Mesenchymal stem cell (in vitro differentiated cells and primary cell): Measurements from ENCODE around the gene CTU2.

Experiments
- DNase-seq: peaks from one replicate; pipeline ENCODE4 v3.0.0-alpha.2; 2013
- H2AFZ ChIP-seq: one replicate; pipeline ENCODE4 v1.6.1; 2013; ENCODE audit warnings: low read depth, mild to moderate bottlenecking, control low read depth, inconsistent platforms, low read length, moderate library complexity
- H2AK5ac ChIP-seq: 2 replicates; pipeline ENCODE4 v1.6.1; 2013; ENCODE audit warnings: low read length, moderate library complexity, mild to moderate bottlenecking, inconsistent platforms; ENCODE audit not compliant: severe bottlenecking
- H2BK120ac ChIP-seq: one replicate; pipeline ENCODE4 v1.6.1; 2013; ENCODE audit warnings: low read depth, mild to moderate bottlenecking, inconsistent platforms, low read length, moderate library complexity
- H2BK12ac ChIP-seq, 2 experiments: one replicate each; pipeline ENCODE4 v1.6.1; 2013; ENCODE audit warnings: inconsistent platforms in 2 of 2, low read length in 2 of 2, mild to moderate bottlenecking in 2 of 2, moderate library complexity in 2 of 2, control low read depth in 1 of 2
- H2BK15ac ChIP-seq: one replicate; pipeline ENCODE4 v1.6.1; 2013; ENCODE audit warnings: mild to moderate bottlenecking, low read depth, inconsistent platforms; ENCODE audit not compliant: poor library complexity, severe bottlenecking
- H2BK5ac ChIP-seq: 2 replicates; pipeline ENCODE4 v1.6.1; 2013; ENCODE audit warnings: low read depth, mild to moderate bottlenecking, low read length, control low read depth, inconsistent platforms; ENCODE audit not compliant: poor library complexity, severe bottlenecking
- H3K14ac ChIP-seq, 2 experiments: one replicate each; pipeline ENCODE4 v1.6.1; 2013; ENCODE audit warnings: inconsistent platforms in 2 of 2, low read length in 2 of 2, control low read depth in 1 of 2, mild to moderate bottlenecking in 1 of 2, moderate library complexity in 1 of 2
- H3K18ac ChIP-seq, 2 experiments: one replicate each; pipeline ENCODE4 v1.6.1; 2013; ENCODE audit warnings: inconsistent platforms in 2 of 2, low read length in 2 of 2, control low read depth in 1 of 2, low read depth in 1 of 2, mild to moderate bottlenecking in 1 of 2
- H3K23ac ChIP-seq, 2 experiments: one replicate each; pipeline ENCODE4 v1.6.1; 2013; ENCODE audit warnings: inconsistent platforms in 2 of 2, low read length in 2 of 2, mild to moderate bottlenecking in 2 of 2, moderate library complexity in 2 of 2, control low read depth in 1 of 2
- H3K27ac ChIP-seq: 2 replicates; pipeline ENCODE4 v1.5.1; 2013; ENCODE audit warnings: mild to moderate bottlenecking, moderate library complexity, low read length, control low read depth, inconsistent platforms; ENCODE audit not compliant: poor library complexity, severe bottlenecking
- H3K27me3 ChIP-seq, 2 experiments: 2 replicates each; pipeline versions ENCODE4 v1.6.1 to v1.7.0; 2013; ENCODE audit warnings: low read length in 2 of 2, mild to moderate bottlenecking in 2 of 2, moderate library complexity in 2 of 2, control low read depth in 1 of 2, inconsistent platforms in 1 of 2; ENCODE audit not compliant: control insufficient read depth in 1 of 2, insufficient read depth in 1 of 2
- H3K36me3 ChIP-seq, 2 experiments: 2 replicates each; pipeline versions ENCODE4 v1.6.1 to v1.7.0; 2013; ENCODE audit warnings: low read length in 2 of 2, control low read depth in 1 of 2, inconsistent platforms in 1 of 2, low read depth in 1 of 2, mild to moderate bottlenecking in 1 of 2; ENCODE audit not compliant: insufficient read depth in 2 of 2, control insufficient read depth in 1 of 2
- H3K4ac ChIP-seq, 2 experiments: one replicate each; pipeline ENCODE4 v1.6.1; 2013; ENCODE audit warnings: inconsistent platforms in 2 of 2, low read length in 2 of 2, mild to moderate bottlenecking in 2 of 2, moderate library complexity in 2 of 2, control low read depth in 1 of 2, low read depth in 1 of 2
- H3K4me1 ChIP-seq: 2 replicates; pipeline ENCODE4 v1.6.1; 2013; ENCODE audit warnings: low read depth, low read length, control low read depth; ENCODE audit not compliant: control insufficient read depth, insufficient read depth
- H3K4me2 ChIP-seq: 2 replicates; pipeline ENCODE4 v1.6.1; 2013; ENCODE audit warnings: low read length, mild to moderate bottlenecking, inconsistent platforms; ENCODE audit not compliant: poor library complexity, severe bottlenecking
- H3K4me3 ChIP-seq, 2 experiments: 2 replicates each; pipeline versions ENCODE4 v1.5.1 to v1.7.0; 2013; ENCODE audit warnings: low read length in 2 of 2, mild to moderate bottlenecking in 2 of 2, control low read depth in 1 of 2, low read depth in 1 of 2; ENCODE audit not compliant: insufficient read depth in 1 of 2
- H3K79me1 ChIP-seq: replicated peaks from 2 replicates; pipeline ENCODE4 v1.6.1; 2013; ENCODE audit warnings: mild to moderate bottlenecking, control low read depth, low read length, inconsistent platforms; ENCODE audit not compliant: poor library complexity, severe bottlenecking
- H3K9ac ChIP-seq: 2 replicates; pipeline ENCODE4 v1.7.0; 2013; ENCODE audit warnings: mild to moderate bottlenecking, low read length, moderate library complexity
- H3K9me3 ChIP-seq: 2 replicates; pipeline ENCODE4 v1.7.0; 2013; ENCODE audit warnings: mild to moderate bottlenecking, low read length; ENCODE audit not compliant: control insufficient read depth
- H4K8ac ChIP-seq: one replicate; pipeline ENCODE4 v1.6.1; 2013; ENCODE audit warnings: inconsistent platforms, mild to moderate bottlenecking, low read length, moderate library complexity
- H4K91ac ChIP-seq: one replicate; pipeline ENCODE4 v1.6.1; 2013; ENCODE audit warnings: mild to moderate bottlenecking, low read length, inconsistent platforms
- WGBS: methylation state at CpG from one replicate; pipeline ENCODE4 v1.1.7; 2013; ENCODE audit warnings: mixed read lengths; 5-methylcytosine and 5-hydroxymethylcytosine counted together

CTU2 gene

GRCh38 chr16:88735616-88736015 is 29.3 kb downstream of the CTU2 start:
- 92% methylated on average over 10 of the region's 10 CpGs for WGBS
- Histone ChIP-seq H2BK15ac (no peak overlapping the region), H3K4me3 (no peak overlapping the region), H3K9me3 (no peaks in the 10 kb centered on the region), H3K27ac (no peak overlapping the region), H2AK5ac (no peak overlapping the region), H3K14ac (no peak overlapping the region), H3K4me1 (peaks cover 23% of the 10 kb centered on the region), H3K4me2 (no peak overlapping the region), H3K79me1 (peaks cover 5% of the 10 kb centered on the region), H2AFZ (no peak overlapping the region), H4K91ac (no peak overlapping the region), H2BK5ac (no peak overlapping the region), H2BK12ac (no peak overlapping the region), H3K18ac (no peak overlapping the region), H3K27me3 (no peaks in the 10 kb centered on the region), H3K9ac (no peak overlapping the region), H4K8ac (no peak overlapping the region), H3K23ac (no peak overlapping the region), H3K36me3 (peaks cover 68 to 97% of the 10 kb centered on the region in 2 experiments), H2BK120ac (no peak overlapping the region), H3K4ac (no peak overlapping the region)
- no peak for DNase-seq

- Histone ChIP-seq H3K14ac (no peak overlapping the region), H2BK15ac (no peak overlapping the region), H2BK120ac (no peak overlapping the region), H2BK12ac (no peak overlapping the region), H3K4me1 (peaks cover 19% of the 10 kb centered on the region), H3K27me3 (no peaks in the 10 kb centered on the region), H4K91ac (peak overlapping the region; percentile 11), H3K9ac (no peak overlapping the region), H3K4ac (no peak overlapping the region), H2BK5ac (no peak overlapping the region), H3K4me2 (no peak overlapping the region), H2AFZ (no peak overlapping the region), H3K18ac (no peak overlapping the region), H2AK5ac (no peak overlapping the region), H3K36me3 (peaks cover 67 to 97% of the 10 kb centered on the region in 2 experiments), H3K9me3 (no peaks in the 10 kb centered on the region), H3K27ac (no peak overlapping the region), H3K23ac (no peak overlapping the region), H4K8ac (no peak overlapping the region), H3K4me3 (no peak overlapping the region), H3K79me1 (peaks cover 5% of the 10 kb centered on the region)
- no peak for DNase-seq
- WGBS = 97% methylated on average over 21 of the region's 21 CpGs
Observed at GRCh38 chr16:88736088-88736487, 29.8 kb downstream of the CTU2 start.

- Histone ChIP-seq H3K4me2 (no peak overlapping the region), H3K9me3 (no peaks in the 10 kb centered on the region), H2BK12ac (no peak overlapping the region), H3K36me3 (peaks cover 66 to 97% of the 10 kb centered on the region in 2 experiments), H3K23ac (no peak overlapping the region), H2BK120ac (no peak overlapping the region), H3K4ac (no peak overlapping the region), H3K4me3 (no peak overlapping the region), H3K79me1 (peaks cover 5% of the 10 kb centered on the region), H3K27me3 (no peaks in the 10 kb centered on the region), H2BK5ac (no peak overlapping the region), H3K4me1 (peaks cover 15% of the 10 kb centered on the region), H3K9ac (no peak overlapping the region), H3K14ac (no peak overlapping the region), H3K27ac (no peak overlapping the region), H4K8ac (no peak overlapping the region), H2AK5ac (no peak overlapping the region), H4K91ac (no peak overlapping the region), H3K18ac (no peak overlapping the region), H2AFZ (no peak overlapping the region), H2BK15ac (no peak overlapping the region)
- DNase-seq = no peak
- 96% methylated on average over 19 of the region's 21 CpGs for WGBS
Observed at GRCh38 chr16:88736496-88736895, 30.2 kb downstream of the CTU2 start.

- Histone ChIP-seq H3K27ac (no peak overlapping the region), H3K4me3 (no peak overlapping the region), H2BK12ac (no peak overlapping the region), H3K36me3 (peaks cover 64 to 97% of the 10 kb centered on the region in 2 experiments), H3K4ac (no peak overlapping the region), H3K9me3 (no peaks in the 10 kb centered on the region), H3K27me3 (no peaks in the 10 kb centered on the region), H4K91ac (no peak overlapping the region), H3K9ac (no peak overlapping the region), H3K4me2 (no peak overlapping the region), H2BK5ac (no peak overlapping the region), H3K79me1 (peaks cover 7% of the 10 kb centered on the region), H2AK5ac (no peak overlapping the region), H3K4me1 (peaks cover 18% of the 10 kb centered on the region), H2AFZ (no peak overlapping the region), H3K18ac (no peak overlapping the region), H3K14ac (no peak overlapping the region), H4K8ac (peak overlapping the region; percentile 1), H2BK15ac (no peak overlapping the region), H3K23ac (no peak overlapping the region), H2BK120ac (no peak overlapping the region)
- peak; percentile 78 for DNase-seq
- WGBS = 49% methylated on average over 48 of the region's 54 CpGs
Observed at GRCh38 chr16:88737298-88738150, 31.2 kb downstream of the CTU2 start.
